Neural progenitor cell (in vitro differentiated cells): Measurements from ENCODE around the gene EBP.

Source experiments
- CTCF ChIP-seq: fragments of 200-600 bp; sonication (generic); IDR thresholded peaks from 2 replicates; pipeline ENCODE4 v1.5.1; 2017; ENCODE audit warnings: antibody characterized with exemption, mild to moderate bottlenecking
- EZH2phosphoT487 ChIP-seq: fragments of 200-600 bp; sonication (generic); IDR thresholded peaks from 2 replicates; pipeline ENCODE4 v1.6.1; 2017; ENCODE audit warnings: antibody characterized with exemption

- TF ChIP-seq CTCF (no peak), EZH2phosphoT487 (no peak)
Measured at GRCh38 chrX:48541140-48541814, 19.7 kb downstream of the EBP start.
